Psoas muscle (tissue), 8 donors: ENCODE measurements around the gene UNC5CL. TPM values are rescaled to one million over a fixed set of nuclear protein-coding genes. Genes with fewer than 3 reads are reported as not detected.

Experiments
- ATAC-seq, 4 donors: fragments of 200-7000 bp; cut with Tn5 transposase; one replicate each; pipeline ENCODE4 v1.9.1; 2020; ENCODE audit warnings: moderate library complexity in 3 of 4, mild to moderate bottlenecking in 2 of 4
- DNase-seq, 2 donors: peaks; one replicate each; pipeline ENCODE4 v3.0.0-alpha.2; 2020
- H3K27ac ChIP-seq: fragments of 200-600 bp; one replicate; pipeline ENCODE4 v1.8.0; 2022
- H3K27me3 ChIP-seq, 3 donors: fragments of 200-600 bp in 1 of 3; one replicate each; pipeline versions ENCODE4 v1.6.1 to v1.8.0; 2013 to 2022; ENCODE audit warnings: low read length in 2 of 3, mild to moderate bottlenecking in 2 of 3, moderate library complexity in 1 of 3; ENCODE audit not compliant: insufficient read depth in 3 of 3
- H3K36me3 ChIP-seq, 2 donors: fragments of 200-600 bp in 1 of 2; one replicate each; pipeline versions ENCODE4 v1.6.1 to v1.8.0; 2013 to 2022; ENCODE audit warnings: low read depth in 1 of 2, mild to moderate bottlenecking in 1 of 2, moderate library complexity in 1 of 2; ENCODE audit not compliant: insufficient read depth in 1 of 2
- H3K4me1 ChIP-seq: fragments of 200-600 bp; one replicate; pipeline ENCODE4 v1.8.0; 2022
- H3K4me3 ChIP-seq: fragments of 200-600 bp; one replicate; pipeline ENCODE4 v1.8.0; 2022; ENCODE audit warnings: mild to moderate bottlenecking
- H3K9me3 ChIP-seq: fragments of 200-600 bp; one replicate; pipeline ENCODE4 v1.8.0; 2022
- WGBS, 3 donors: extraction: QIAGEN DNeasy Blood & Tissue Kit; methylation state at CpG; one replicate each; pipeline versions ENCODE4 v1.1.6 to v1.1.7; 2013; 5-methylcytosine and 5-hydroxymethylcytosine counted together
- intact Hi-C, 2 donors: fragments of 100-400 bp; cut with DNase I; formaldehyde crosslinking; loops; one replicate each; pipeline versions ENCODE4 v1.11.0 to v1.14.2; 2022
- polyA plus RNA-seq, 3 donors: library from polyadenylated mRNA; stranded (reverse); fragments of 200-250 nt; gene quantifications; one replicate each; pipeline ENCODE4 v1.2.3, GENCODE V29; 2013
- total RNA-seq, 4 donors: library from RNA; stranded (reverse); fragmentation: NEBNext Ultra II Directional in 2 of 4; extraction: Animal tissue kit (Norgen Biotek cat#: 25700) in 2 of 4; gene quantifications; one replicate each; pipeline versions ENCODE4 v1.2.1 to v1.2.4, GENCODE V29; 2021 to 2023
- TF ChIP-seq, protein P1 (sequence below): fragments of 200-600 bp; IDR thresholded peaks from one replicate; pipeline ENCODE4 v1.8.0; 2022; ENCODE audit warnings: antibody characterized with exemption
- donor health status: healthy with polysubstance abuse.
- donor health status: DM: no; HTN: no; CAD: no; lungs with moderate emphysema.
- donor health status: Bipolar disorder and iron deficiency.
- donor health status: healthy.
- donor health status: DM: yes; HTN: yes; CAD: no.
- donor health status: DM: no; HTN: no; CAD: no.
- donor health status: DM: no; HTN: no; CAD: no.
- donor health status: DM: yes; HTN: yes; CAD: no.

Gene UNC5CL
- total and polyA plus RNA-seq, 7 donors: 0.14 to 0.90 (median 0.33) TPM

DNA sequence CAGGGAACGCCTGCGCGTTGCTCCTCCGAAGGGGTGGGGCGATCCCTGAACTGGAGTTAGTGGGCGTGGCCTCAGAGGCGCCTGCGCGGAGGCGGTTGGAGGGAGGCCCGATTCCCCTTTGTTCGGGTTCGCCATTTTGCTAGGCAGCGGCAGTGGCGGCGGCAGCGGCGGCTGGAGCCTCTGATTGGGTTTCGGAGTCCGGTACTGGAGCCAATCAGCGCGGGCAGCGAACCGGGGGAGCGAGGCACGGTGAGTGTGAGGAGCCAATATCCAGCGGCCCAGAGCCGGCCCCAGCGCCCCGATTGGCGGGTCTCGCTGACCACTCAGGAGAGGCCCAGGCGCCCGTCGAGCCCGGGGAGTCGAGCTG, 33.8 kb upstream of the UNC5CL start, which contains the start of gene NFYA:
Gene NFYA, plus strand, starts transcription at position 139 of the 367 bp plus-strand sequence. CDS start 6,116 bp downstream, outside the sequence.
- peaks cover 34% of the 10 kb centered on the region for H3K4me1 ChIP-seq
- peak within 1 kb of the TSS; percentile 100 for H3K27ac ChIP-seq
- H3K27me3 ChIP-seq: no peaks in the 10 kb centered on the region
- WGBS, 3 donors: 0 to 1% (median 1%) methylated on average over 14 to 37 of the region's 37 CpGs
- intact Hi-C loops: no loop called here
- DNase-seq (peak in 1 of 2 donors; percentile 100), ATAC-seq (peak; percentile 75 to 83 (median 78))
- peak within 1 kb of the TSS; percentile 90 for H3K4me3 ChIP-seq
- H3K9me3 ChIP-seq: no peaks in the 10 kb centered on the region
- TF ChIP-seq, protein P1, sequence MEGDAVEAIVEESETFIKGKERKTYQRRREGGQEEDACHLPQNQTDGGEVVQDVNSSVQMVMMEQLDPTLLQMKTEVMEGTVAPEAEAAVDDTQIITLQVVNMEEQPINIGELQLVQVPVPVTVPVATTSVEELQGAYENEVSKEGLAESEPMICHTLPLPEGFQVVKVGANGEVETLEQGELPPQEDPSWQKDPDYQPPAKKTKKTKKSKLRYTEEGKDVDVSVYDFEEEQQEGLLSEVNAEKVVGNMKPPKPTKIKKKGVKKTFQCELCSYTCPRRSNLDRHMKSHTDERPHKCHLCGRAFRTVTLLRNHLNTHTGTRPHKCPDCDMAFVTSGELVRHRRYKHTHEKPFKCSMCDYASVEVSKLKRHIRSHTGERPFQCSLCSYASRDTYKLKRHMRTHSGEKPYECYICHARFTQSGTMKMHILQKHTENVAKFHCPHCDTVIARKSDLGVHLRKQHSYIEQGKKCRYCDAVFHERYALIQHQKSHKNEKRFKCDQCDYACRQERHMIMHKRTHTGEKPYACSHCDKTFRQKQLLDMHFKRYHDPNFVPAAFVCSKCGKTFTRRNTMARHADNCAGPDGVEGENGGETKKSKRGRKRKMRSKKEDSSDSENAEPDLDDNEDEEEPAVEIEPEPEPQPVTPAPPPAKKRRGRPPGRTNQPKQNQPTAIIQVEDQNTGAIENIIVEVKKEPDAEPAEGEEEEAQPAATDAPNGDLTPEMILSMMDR: no peak
- peaks cover 0 to 32% of the 10 kb centered on the region in 2 donors for H3K36me3 ChIP-seq

GRCh38 chr6:41071923-41072835, 33.2 kb upstream of the UNC5CL start, which contains the start of gene OARD1:
TSS of gene OARD1 (minus strand) at chr6:41072356. CDS start at chr6:41071634, 722 bp downstream.
- TF ChIP-seq, protein P1: no peak
- no peaks in the 10 kb centered on the region for H3K27me3 ChIP-seq
- ATAC-seq (peak; percentile 72 to 78 (median 76)), DNase-seq (peak; percentile 100)
- peaks cover 29% of the 10 kb centered on the region for H3K4me1 ChIP-seq
- peaks cover 0 to 38% of the 10 kb centered on the region in 2 donors for H3K36me3 ChIP-seq
- H3K9me3 ChIP-seq: no peaks in the 10 kb centered on the region
- intact Hi-C loops: loop anchor here in 1 of 2 donors (2.0 kb wide), 1 partner anchor 43 kb away; no protein-coding TSS in a partner anchor
- peak within 1 kb of the TSS; percentile 100 for H3K27ac ChIP-seq
- WGBS, 3 donors: 0% methylated on average over 63 of the region's 63 CpGs
- H3K4me3 ChIP-seq: peak within 1 kb of the TSS; percentile 90

GRCh38 chr6:41071501-41071922, 32.5 kb upstream of the UNC5CL start:
- no peak for DNase-seq
- TF ChIP-seq, protein P1: no peak
- no peak for ATAC-seq
- Histone ChIP-seq H3K9me3 (no peaks in the 10 kb centered on the region), H3K27me3 (no peaks in the 10 kb centered on the region), H3K4me1 (peaks cover 31% of the 10 kb centered on the region), H3K27ac (peak overlapping the region; percentile 100), H3K36me3 (peaks cover 0 to 43% of the 10 kb centered on the region in 2 donors), H3K4me3 (peak overlapping the region; percentile 90)
- intact Hi-C loops: loop anchor here in 1 of 2 donors (2.0 kb wide), 1 partner anchor 43 kb away; no protein-coding TSS in a partner anchor
- 0 to 1% (median 0%) methylated on average over 16 of the region's 16 CpGs for WGBS, 3 donors

DNA sequence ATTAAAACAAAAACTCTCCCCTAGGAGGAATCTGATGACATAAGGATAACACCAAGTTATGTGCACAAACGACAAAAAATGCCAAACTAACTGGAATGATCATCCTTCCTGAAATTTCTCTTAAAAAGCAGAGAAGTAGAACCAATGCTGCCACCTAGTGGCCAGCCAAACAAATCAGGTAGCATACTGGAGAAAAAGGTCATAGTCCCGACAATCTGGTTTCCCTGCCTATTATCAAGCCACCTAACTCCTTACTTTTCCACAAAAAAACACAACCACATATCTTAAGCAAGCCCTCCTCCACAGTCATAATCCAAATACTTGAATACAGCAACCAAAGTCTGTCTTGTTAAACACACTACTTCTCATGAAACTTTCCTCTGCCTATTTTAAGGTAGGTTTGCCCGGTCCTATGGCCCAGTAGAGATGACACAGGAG, 27.9 kb upstream of the UNC5CL start:
- Histone ChIP-seq H3K4me3 (no peak overlapping the region), H3K27ac (peak overlapping the region; percentile 92), H3K36me3 (peaks cover 2 to 85% of the 10 kb centered on the region in 2 donors), H3K9me3 (no peaks in the 10 kb centered on the region), H3K4me1 (peaks cover 39% of the 10 kb centered on the region), H3K27me3 (no peaks in the 10 kb centered on the region)
- TF ChIP-seq, protein P1: peak; percentile 90
- ATAC-seq: peak in 1 of 4 donors; percentile 23
- peak; percentile 69 to 81 for DNase-seq
- 9 to 14% (median 9%) methylated on average over 3 of the region's 3 CpGs for WGBS, 3 donors
- intact Hi-C loops: loop anchor here (5.0 to 10.0 kb wide), 3 partner anchors 40 to 62 kb away; no protein-coding TSS in a partner anchor
